ENCODE results near the gene ANKRD23.
"Not testable (repeated sequence)": the region's sequence is repeated elsewhere in the genome, so short reads cannot be mapped to it uniquely, and the experiment has no call there.

ANKRD23 gene

GRCh38 chr2:96798733-96799622 is 44.8 kb downstream of the ANKRD23 start:
- DNase-seq (ENCODE audit: low read depth): no peak

DNA sequence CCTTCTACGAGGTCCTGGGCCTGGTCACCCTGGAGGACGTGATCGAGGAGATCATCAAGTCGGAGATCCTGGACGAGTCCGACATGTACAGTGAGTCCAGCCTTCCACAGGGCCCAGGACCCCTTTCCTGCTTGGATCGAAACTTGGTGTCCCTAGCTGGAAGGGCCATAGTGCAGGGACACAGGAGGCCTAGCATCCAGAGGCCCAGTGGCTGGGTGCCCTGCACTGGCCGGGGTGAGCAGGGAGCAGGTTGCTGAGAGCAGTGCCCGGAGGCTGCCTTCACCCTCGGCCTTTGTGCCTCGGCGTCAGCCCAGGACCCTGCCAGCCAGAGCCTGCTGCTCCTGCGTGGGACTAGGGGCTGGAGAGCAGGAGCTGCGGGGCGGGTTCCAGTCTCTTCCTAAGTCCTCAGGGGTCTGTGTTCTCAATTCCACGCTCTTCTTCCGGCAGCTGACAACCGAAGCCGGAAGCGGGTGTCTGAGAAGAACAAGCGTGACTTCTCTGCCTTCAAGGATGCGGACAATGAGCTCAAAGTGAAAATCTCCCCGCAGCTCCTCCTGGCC is 46.7 kb downstream of the ANKRD23 start:
- no peak for DNase-seq (ENCODE audit: low read depth)

- DNase-seq (ENCODE audit: low read depth): not testable (repeated sequence)
These were observed 47.3 kb downstream of the ANKRD23 start for GRCh38 chr2:96796497-96796896.

DNA sequence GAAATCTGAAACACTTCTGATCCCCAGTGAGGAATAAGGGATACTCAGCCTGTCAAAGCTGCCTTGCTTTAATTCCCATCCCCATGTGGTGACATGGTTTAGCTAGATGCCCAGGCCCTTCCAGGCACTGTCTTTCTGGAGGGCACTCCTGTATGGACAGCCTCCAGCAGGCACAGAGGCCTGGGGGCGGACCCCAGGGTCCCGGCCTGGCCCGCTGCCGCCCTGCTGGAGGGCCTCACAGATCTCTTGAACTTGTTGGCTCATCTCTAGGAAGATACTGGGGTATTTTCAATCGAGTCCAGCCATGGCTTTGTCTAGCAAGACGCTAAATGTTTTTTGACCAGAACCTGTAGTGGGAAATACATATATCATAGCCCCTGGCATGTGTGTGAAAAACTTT is 48.7 kb downstream of the ANKRD23 start:
- no peak for DNase-seq (ENCODE audit: low read depth)

DNA sequence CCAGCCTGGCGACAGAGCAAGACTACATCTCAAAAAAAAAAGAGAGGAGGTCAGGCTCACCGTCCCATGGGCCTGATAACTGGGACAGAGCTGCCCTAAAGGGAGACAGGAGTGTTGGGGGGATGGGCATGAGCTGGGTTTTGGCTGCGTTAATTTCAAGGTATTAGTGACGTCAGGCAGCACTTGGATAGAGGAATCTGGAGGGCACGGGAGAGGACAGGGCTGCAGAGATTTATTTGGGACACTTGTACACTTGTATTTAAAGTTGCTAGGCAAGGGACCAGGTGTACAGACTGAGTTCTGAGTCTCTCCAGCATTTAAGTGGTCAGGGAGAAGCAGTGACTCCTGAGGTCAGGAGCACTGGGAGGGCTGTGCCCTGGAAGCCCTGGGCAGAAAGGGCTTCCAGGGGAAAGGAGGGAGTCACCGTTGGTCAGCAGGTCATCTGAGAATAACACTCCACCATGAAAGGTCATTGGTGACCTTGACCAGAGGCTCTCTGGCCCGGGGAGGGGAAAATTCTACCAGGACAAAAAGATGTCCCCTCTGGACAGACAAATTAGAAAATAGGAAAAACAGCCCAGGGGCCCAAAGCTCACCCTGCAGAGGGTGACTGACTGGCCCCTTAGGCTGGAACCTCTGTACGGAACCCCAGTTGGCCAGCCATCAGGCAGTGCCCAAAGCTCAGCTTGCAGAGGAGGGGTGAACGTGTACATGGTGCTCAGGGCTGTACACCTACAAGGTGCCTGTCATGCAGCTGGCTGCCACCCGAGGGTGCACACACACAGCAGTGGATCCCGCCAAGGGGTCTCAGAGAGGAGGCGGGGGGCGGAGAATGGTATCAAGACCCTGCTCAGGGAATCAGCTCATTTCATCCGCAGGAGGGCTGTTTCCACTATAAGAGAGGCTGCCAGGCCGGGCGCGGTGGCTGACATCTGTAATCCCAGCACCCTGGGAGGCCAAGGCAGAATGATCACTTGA is 50.8 kb downstream of the ANKRD23 start:
- no peak for DNase-seq (ENCODE audit: low read depth)

DNA sequence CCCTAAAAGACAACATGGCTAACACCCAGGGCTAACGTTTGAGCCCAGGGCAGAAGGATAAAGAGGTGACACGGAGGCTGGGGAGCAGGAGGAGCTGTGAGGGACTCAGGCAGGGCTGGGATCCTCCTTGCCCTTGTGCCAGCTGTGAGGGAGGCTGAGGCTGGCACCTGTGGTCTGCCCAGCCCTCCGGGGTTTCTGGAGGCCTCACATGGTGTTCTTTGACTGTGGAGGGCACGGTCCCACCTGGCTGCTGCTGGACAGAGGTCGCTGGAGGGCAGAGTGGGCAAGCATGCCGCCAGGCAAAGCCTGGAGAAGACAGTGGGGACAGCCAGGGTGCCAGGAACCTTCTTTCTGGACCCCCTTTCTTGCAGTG is 54.6 kb downstream of the ANKRD23 start:
- no peak for DNase-seq (ENCODE audit: low read depth)

- DNase-seq (ENCODE audit: low read depth): no peak
These were observed 55.2 kb downstream of the ANKRD23 start for GRCh38 chr2:96788442-96789244.
